ENCODE data around the gene HAUS5. TPM values are rescaled to one million over a fixed set of nuclear protein-coding genes. Genes with fewer than 3 reads are reported as not detected.
A peak's percentile ranks its signal among the peaks of the same experiment; 100 is the strongest.

HAUS5 gene
- total RNA-seq, 1 donor from 2014 or later: 15.9 TPM

DNA sequence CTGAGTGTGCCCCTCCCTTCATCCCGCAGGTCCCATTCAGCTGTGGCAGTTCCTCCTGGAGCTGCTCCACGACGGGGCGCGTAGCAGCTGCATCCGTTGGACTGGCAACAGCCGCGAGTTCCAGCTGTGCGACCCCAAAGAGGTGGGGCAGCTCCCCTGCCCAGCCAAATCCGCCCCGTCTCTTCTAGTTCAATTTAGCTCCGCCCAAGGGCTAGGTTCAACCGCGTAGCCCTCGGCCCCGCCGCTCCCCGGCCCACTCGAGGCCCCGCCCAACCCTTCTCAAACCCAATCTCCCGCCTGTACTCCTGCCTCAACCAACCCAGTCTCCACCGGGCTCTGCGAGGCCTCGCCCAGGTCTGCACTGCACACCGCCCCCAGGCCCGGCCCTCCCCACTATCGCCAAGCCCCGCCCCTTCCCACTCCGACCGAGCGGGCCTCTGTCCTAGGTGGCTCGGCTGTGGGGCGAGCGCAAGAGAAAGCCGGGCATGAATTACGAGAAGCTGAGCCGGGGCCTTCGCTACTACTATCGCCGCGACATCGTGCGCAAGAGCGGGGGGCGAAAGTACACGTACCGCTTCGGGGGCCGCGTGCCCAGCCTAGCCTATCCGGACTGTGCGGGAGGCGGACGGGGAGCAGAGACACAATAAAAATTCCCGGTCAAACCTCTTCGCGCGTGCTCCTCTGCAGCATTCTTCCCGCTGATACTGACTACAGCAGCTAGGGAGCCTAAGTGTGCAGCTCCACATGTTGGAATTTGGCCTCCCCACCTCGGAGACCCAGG is 31.9 kb downstream of the HAUS5 start:
- H3K27ac Mint-ChIP-seq (ENCODE audit: unreplicated experiment): peak overlapping the region; percentile 81
- H3K9me3 Mint-ChIP-seq (ENCODE audit: unreplicated experiment): peaks cover 2% of the 10 kb centered on the region
- TF ChIP-seq, protein P1, sequence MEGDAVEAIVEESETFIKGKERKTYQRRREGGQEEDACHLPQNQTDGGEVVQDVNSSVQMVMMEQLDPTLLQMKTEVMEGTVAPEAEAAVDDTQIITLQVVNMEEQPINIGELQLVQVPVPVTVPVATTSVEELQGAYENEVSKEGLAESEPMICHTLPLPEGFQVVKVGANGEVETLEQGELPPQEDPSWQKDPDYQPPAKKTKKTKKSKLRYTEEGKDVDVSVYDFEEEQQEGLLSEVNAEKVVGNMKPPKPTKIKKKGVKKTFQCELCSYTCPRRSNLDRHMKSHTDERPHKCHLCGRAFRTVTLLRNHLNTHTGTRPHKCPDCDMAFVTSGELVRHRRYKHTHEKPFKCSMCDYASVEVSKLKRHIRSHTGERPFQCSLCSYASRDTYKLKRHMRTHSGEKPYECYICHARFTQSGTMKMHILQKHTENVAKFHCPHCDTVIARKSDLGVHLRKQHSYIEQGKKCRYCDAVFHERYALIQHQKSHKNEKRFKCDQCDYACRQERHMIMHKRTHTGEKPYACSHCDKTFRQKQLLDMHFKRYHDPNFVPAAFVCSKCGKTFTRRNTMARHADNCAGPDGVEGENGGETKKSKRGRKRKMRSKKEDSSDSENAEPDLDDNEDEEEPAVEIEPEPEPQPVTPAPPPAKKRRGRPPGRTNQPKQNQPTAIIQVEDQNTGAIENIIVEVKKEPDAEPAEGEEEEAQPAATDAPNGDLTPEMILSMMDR (IDR thresholded peaks at IDR 0.05; ENCODE audit: partially characterized antibody, unreplicated experiment): no peak
- H3K4me1 Mint-ChIP-seq (ENCODE audit: low read depth, unreplicated experiment): peaks cover 7% of the 10 kb centered on the region
- peak overlapping the region; percentile 88 for H3K4me3 Mint-ChIP-seq (ENCODE audit: unreplicated experiment)
- H3K36me3 Mint-ChIP-seq (ENCODE audit: unreplicated experiment): no peaks in the 10 kb centered on the region
- H3K27me3 Mint-ChIP-seq (ENCODE audit: unreplicated experiment): peaks cover 6% of the 10 kb centered on the region
- DNase-seq: peak; percentile 82

DNA sequence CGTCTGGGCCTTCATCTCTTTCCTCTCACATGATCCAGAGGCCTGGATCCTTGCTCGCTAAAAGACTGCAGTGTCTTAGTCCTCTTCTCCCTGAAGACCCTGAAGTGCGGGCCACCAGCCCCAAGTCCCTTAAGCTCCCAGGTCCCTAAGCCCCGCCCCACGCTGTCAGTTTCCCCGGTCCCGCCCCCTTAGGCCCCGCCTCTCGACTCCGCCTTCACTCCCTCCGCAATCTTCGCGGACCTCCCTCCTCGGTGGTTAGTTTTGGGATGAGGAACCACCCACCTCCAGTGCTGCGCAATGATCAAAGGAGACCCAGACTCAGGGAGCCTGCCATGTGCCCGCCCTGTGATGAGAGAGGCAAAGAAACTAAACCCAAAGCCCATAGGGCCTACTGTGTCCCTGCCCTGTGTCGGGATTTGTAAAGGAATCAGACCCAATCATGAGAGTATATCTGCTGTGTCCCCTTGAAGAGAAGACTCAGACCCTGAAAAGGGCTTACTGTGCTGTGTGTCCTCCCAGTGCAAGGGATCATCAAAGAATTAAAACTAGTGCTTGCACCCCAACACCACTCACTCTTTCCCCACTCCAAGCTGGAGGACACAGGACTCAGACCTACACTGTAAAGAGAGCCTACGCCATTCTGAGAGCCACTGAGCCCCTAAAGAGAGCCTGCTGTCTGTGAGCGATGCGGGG is 32.6 kb downstream of the HAUS5 start:
- Mint-ChIP-seq H3K27me3 (ENCODE audit: unreplicated experiment) (peaks cover 3% of the 10 kb centered on the region), H3K4me3 (ENCODE audit: unreplicated experiment) (peak overlapping the region; percentile 88), H3K4me1 (ENCODE audit: low read depth, unreplicated experiment) (peaks cover 2% of the 10 kb centered on the region), H3K27ac (ENCODE audit: unreplicated experiment) (peak overlapping the region; percentile 81), H3K36me3 (ENCODE audit: unreplicated experiment) (no peaks in the 10 kb centered on the region), H3K9me3 (ENCODE audit: unreplicated experiment) (peaks cover 2% of the 10 kb centered on the region)
- TF ChIP-seq, protein P1 (IDR thresholded peaks at IDR 0.05; ENCODE audit: partially characterized antibody, unreplicated experiment): no peak
- peak; percentile 76 for DNase-seq

DNA sequence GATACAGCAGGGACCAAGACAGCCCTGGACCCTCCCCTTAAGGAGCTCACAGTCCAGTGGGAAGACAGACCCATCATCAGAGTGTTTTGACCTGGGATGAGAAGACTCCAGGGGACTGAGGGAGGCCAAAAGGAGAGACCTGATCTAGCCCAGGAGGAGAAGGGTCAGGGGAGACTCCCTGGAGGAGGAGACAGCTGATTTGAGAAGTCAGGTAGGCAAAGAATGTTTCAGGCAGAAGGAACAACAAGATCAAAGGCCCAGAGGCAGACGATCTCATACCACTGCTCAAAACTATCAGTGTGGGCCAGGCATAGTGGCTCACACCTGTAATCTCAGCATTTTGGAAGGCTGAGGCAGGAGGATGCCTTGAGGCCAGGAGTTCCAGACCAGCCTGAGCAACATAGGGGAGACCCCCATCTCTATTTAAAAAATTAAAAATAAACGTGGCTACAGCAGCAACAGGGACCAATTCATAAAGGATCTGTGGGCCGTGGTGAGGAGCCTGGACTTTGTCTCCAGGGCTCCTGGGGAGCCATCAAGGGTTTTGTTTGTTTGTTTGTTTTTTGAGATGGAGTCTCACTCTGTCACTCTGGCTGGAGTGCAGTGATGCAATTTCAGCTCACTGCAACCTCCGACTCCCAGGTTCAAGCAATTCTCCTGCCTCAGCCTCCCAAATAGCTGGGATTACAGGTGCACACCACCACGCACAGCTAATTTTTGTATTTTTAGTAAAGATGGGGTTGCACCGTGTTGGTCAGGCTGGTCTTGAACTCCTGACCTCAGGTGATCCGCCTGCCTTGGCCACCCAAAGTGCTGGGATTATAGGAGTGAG is 33.4 kb downstream of the HAUS5 start:
- peaks cover 2% of the 10 kb centered on the region for H3K9me3 Mint-ChIP-seq (ENCODE audit: unreplicated experiment)
- no peaks in the 10 kb centered on the region for H3K36me3 Mint-ChIP-seq (ENCODE audit: unreplicated experiment)
- TF ChIP-seq, protein P1 (IDR thresholded peaks at IDR 0.05; ENCODE audit: partially characterized antibody, unreplicated experiment): no peak
- peaks cover 2% of the 10 kb centered on the region for H3K4me1 Mint-ChIP-seq (ENCODE audit: low read depth, unreplicated experiment)
- no peak overlapping the region for H3K27ac Mint-ChIP-seq (ENCODE audit: unreplicated experiment)
- DNase-seq: no peak
- peak overlapping the region; percentile 88 for H3K4me3 Mint-ChIP-seq (ENCODE audit: unreplicated experiment)
- H3K27me3 Mint-ChIP-seq (ENCODE audit: unreplicated experiment): peaks cover 3% of the 10 kb centered on the region

DNA sequence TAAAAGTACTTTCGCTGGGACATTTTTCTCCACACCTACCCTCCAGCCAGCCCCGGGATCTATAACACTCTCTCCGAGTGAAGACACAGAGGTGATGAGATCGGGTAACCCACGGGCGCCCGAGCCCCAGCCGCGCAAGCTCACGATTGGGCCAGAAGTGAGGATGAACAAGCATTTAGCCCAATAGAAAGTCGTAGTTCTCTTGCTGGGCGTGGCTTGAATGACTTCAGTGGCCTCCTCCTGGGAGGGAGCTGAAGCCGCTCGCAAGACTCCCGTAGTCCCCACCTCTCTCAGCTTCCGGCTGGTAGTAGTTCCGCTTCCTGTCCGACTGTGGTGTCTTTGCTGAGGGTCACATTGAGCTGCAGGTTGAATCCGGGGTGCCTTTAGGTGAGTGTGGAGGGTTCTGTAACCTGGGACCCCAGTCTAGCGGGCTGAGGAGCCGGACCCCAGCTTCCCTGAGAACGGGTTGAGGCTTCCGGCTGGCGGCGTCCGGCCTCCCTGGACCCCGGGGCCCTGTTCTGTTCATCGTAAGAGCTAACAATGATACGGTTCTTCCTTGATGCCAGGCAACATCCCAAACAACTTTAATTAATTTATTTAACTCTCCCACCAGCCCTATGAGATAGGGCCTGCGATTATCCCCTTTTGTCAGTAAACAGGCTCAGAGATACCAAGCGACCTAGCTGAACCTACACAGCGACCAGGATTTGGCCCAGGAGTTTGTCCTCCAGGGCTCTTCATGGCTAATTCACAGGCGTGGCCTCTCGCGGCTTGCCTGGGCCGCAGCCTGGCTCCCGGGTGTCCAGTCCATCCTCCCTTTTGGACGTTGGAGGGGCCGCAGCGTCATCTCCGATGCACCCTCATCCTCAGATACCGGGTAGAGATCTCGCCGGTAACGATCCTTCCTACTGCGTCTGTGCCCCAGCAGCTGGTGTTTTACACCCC is 35.8 kb downstream of the HAUS5 start, which contains the start of gene COX6B1:
COX6B1 (plus strand) TSS at position 307 of the 945 bp plus-strand sequence. CDS start 2,921 bp downstream, outside the sequence.
- no peaks in the 10 kb centered on the region for H3K4me1 Mint-ChIP-seq (ENCODE audit: low read depth, unreplicated experiment)
- peak; percentile 85 for DNase-seq

More for the DNA sequence above, 35.8 kb downstream of the HAUS5 start, which contains the start of gene COX6B1:
- Mint-ChIP-seq H3K27ac (ENCODE audit: unreplicated experiment) (peak within 1 kb of the TSS; percentile 84), H3K9me3 (ENCODE audit: unreplicated experiment) (peaks cover 2% of the 10 kb centered on the region), H3K27me3 (ENCODE audit: unreplicated experiment) (peaks cover 3% of the 10 kb centered on the region), H3K36me3 (ENCODE audit: unreplicated experiment) (no peaks in the 10 kb centered on the region), H3K4me3 (ENCODE audit: unreplicated experiment) (peak within 1 kb of the TSS; percentile 98)
- TF ChIP-seq, protein P1 (IDR thresholded peaks at IDR 0.05; ENCODE audit: partially characterized antibody, unreplicated experiment): no peak
